ENCODE data around the gene DECR2.
"Not testable (repeated sequence)": the region's sequence is repeated elsewhere in the genome, so short reads cannot be mapped to it uniquely, and the experiment has no call there.

The DECR2 gene

GRCh38 chr16:405548-406506 lies 4.1 kb downstream of the DECR2 start:
- no peak for TF ChIP-seq CTCF (IDR thresholded peaks at IDR 0.05; ENCODE audit: control insufficient read depth, insufficient read depth, low read depth, low read length, missing control alignments)
- H3K4me3 ChIP-seq (ENCODE audit: control insufficient read depth, low read depth, low read length), result no peak overlapping the region

GRCh38 chr16:407253-407652 lies 5.6 kb downstream of the DECR2 start:
- no peak for TF ChIP-seq CTCF (IDR thresholded peaks at IDR 0.05; ENCODE audit: control insufficient read depth, insufficient read depth, low read depth, low read length, missing control alignments)
- no peak for DNase-seq (ENCODE audit: low read depth)
- no peak overlapping the region for H3K4me3 ChIP-seq (ENCODE audit: control insufficient read depth, low read depth, low read length)

More at GRCh38 chr16:405548-406506, 4.1 kb downstream of the DECR2 start:
- DNase-seq (ENCODE audit: low read depth), result no peak

- DNase-seq (ENCODE audit: low read depth), result no peak
- TF ChIP-seq CTCF (IDR thresholded peaks at IDR 0.05; ENCODE audit: control insufficient read depth, insufficient read depth, low read depth, low read length, missing control alignments), result no peak
- H3K4me3 ChIP-seq (ENCODE audit: control insufficient read depth, low read depth, low read length), result no peak overlapping the region
Observed at GRCh38 chr16:410516-411178, 9.0 kb downstream of the DECR2 start.

GRCh38 chr16:411576-412265 lies 10.0 kb downstream of the DECR2 start:
- H3K4me3 ChIP-seq (ENCODE audit: control insufficient read depth, low read depth, low read length), result no peak overlapping the region
- TF ChIP-seq CTCF (IDR thresholded peaks at IDR 0.05; ENCODE audit: control insufficient read depth, insufficient read depth, low read depth, low read length, missing control alignments), result no peak
- DNase-seq (ENCODE audit: low read depth), result no peak

GRCh38 chr16:414395-415169 lies 12.9 kb downstream of the DECR2 start:
- TF ChIP-seq CTCF (IDR thresholded peaks at IDR 0.05; ENCODE audit: control insufficient read depth, insufficient read depth, low read depth, low read length, missing control alignments), result no peak
- H3K4me3 ChIP-seq (ENCODE audit: control insufficient read depth, low read depth, low read length), result no peak overlapping the region
- no peak for DNase-seq (ENCODE audit: low read depth)

GRCh38 chr16:415170-415498 lies 13.4 kb downstream of the DECR2 start:
- not testable (repeated sequence) for H3K4me3 ChIP-seq (ENCODE audit: control insufficient read depth, low read depth, low read length); DNase-seq (ENCODE audit: low read depth)

- H3K4me3 ChIP-seq (ENCODE audit: control insufficient read depth, low read depth, low read length); DNase-seq (ENCODE audit: low read depth): not testable (repeated sequence)
Observed at GRCh38 chr16:422179-422578, 20.5 kb downstream of the DECR2 start.
